Adipose tissue (tissue), 3 donors: ENCODE measurements around the gene DBH. TPM values are rescaled to one million over a fixed set of nuclear protein-coding genes. Genes with fewer than 3 reads are reported as not detected.

ENCODE experiments used
- H3K27ac ChIP-seq: one replicate; pipeline ENCODE4 v1.5.1; 2013; ENCODE audit warnings: low read depth, low read length
- WGBS, 3 donors: extraction: QIAGEN DNeasy Blood & Tissue Kit; methylation state at CpG; one replicate each; pipeline ENCODE4 v1.1.7; 2013; 5-methylcytosine and 5-hydroxymethylcytosine counted together
- polyA plus RNA-seq, 3 donors: library from polyadenylated mRNA; stranded (reverse); fragments of 200-250 nt; gene quantifications; one replicate each; pipeline ENCODE4 v1.2.3, GENCODE V29; 2013
- donor health status: healthy with polysubstance abuse.
- donor health status: Bipolar disorder and iron deficiency.
- donor health status: healthy.

Gene DBH
- polyA plus RNA-seq, 3 donors = 0.01 to 0.05 TPM; not detected in 1

DNA sequence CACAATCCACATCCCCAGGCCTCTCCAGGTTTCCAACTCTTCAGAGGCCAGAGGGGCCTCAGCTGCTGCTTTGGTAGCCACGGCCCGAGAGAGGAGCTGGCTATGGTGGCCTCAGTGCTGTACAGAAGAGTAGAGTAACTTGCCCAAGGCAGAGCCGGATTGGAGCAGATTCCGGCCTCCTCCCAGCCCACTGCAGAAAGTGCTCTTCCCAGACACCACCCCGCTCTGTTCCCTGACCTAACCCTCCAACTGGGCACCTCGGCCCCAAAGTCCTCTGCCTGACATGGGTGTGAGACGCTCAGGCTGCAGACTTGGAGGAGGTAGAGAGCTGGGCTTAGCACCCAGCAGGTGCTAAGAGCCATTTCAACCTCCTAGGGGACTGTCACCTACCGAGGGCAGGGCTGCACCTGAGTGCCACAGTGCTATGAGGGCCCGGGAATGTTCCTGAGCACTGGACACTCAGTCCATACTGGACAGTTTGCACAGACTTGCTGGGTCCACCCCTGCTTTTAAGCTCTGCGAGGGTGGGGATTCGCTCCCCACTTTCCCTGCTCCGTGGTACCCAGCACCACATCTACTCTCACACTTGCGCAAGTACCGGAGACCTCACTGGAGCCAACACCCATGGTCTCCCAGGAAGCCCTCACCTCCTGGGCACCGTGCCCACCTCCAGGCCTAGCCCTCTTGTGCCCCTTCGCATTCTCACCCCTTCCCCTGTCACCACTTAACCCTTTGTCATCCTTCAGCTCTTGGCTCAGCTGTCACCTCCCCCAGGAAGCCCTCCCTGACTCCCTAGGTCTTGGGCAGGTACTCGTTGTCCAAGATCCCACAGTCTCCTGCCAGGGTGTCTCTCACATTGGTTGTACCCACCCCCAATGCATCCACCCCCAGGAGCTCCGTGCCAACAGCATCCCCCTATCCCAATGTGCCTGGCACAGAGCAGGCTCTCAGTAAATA, 49.8 kb downstream of the DBH start:
- 80 to 92% (median 89%) methylated on average over 18 of the region's 18 CpGs for WGBS, 3 donors

DNA sequence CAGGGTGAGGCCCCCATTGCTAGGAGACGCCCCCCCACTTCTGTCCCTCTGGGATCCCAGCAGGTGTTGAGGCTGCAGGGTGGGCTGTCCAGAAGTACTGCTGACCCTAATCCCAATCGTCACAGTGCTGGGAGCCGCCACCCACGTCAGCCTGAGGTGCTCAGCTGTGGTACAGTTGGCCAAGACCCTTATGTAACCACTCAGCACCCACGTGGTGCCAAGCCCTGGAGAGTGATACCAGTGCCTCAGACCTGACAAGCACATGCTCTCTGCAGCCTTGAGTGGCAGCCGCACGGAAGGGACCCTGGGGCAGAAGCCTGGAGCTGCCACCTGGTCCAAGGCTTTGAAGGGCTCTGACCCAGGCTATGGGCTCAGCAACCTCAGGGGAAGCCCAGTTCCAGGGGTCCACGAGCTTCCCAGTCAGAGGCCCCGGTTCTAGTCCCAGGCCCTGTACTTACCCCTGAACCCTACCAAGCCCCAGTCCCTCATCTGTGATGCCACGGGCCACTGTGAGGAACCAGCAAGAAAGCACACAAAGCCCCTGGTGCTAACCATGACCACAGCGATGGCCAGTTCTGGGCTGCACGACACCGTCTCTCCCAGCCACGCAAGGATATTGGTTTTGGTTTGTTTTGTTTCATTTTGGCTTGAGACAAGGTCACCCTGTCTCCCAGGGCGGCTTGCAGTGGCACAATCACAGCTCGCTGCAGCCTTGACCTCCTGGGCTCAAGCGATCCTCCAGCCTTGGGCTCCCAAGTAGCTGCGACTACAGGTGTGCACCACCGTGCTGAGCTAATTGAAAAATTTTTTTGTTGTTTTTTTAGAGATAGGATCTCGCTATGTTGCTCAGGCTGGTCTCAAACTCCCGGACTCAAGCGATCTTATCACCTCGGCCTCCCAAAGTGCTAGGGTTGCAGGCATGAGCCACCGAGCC, 50.7 kb downstream of the DBH start:
- no peak overlapping the region for H3K27ac ChIP-seq
- 86 to 88% (median 87%) methylated on average over 24 of the region's 24 CpGs for WGBS, 3 donors

More for the DNA sequence above, 49.8 kb downstream of the DBH start:
- H3K27ac ChIP-seq = no peak overlapping the region

DNA sequence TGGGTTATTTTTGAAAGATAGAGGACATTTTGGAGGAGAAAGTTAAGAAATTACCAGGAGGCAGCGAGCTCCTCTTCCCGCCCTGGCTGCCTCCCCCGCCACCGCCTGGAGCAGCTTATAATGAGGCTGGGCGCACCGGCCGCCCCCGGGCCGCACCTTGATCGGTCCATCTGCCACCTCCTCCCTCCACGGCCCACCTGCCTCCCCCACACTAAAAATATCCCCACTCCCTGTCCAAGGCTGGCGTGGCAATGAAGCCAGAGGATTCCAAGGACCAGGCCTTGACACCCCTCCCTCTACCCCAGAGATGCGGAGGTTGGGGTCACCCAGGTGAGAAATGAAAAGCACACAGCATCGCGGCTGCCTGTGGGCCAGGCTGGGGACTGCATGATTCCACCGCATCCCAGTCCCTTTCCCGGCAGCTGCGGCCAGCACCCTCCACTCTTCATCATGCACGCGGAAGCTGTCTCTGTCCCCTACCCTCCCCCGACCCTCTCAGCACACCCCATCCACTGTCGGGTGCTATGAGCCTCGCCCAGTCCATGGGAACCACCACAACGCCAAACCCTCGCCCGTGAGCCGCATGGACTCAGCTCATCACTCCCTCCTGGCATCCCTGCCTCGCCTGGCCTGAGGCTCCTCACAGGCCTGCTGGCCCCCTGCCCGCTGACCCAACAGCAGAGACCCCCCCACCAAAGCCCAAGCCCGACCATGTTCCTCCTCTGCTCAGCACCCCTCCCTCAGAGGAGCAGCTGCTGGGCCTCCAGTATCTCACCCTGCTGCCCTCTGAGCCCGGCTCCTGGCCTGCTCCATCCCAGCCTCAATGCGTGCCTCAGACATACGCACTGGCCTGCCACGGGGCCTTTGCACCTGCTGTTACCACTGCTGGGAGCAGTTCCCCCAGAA, 51.9 kb downstream of the DBH start:
- WGBS, 3 donors = 89 to 91% (median 90%) methylated on average over 34 of the region's 34 CpGs
- no peak overlapping the region for H3K27ac ChIP-seq

DNA sequence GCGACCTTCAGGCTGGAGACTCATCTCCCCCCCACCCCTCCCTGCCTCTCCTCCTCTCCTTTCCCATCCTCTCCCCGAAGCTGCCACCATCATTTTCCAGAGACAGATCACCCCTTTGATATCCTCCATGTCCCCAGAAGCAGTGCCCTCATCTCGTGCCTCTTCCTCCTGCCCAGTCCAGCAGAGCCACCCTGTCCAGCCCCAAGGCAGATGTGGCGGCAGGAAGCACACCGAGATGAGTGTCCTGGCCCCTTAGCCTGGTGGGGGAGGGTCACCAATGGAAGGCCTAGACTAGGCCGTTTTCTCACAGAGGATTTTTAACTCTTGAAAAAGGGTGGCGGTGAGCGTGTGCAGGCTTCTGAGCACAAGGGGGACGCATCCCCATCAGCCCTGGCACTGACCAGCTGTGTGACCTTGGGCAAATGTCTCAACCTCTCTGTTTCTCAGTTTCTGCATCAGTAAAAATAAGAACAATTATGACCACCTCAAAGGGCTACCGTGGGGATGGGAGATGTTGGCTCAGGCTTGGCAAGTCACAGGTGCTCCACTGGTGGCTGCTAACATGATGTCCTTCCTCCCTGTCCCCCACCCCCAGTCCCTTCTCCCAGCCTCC, 53.1 kb downstream of the DBH start:
- WGBS, 3 donors = 84 to 90% (median 88%) methylated on average over 10 of the region's 10 CpGs
- no peak overlapping the region for H3K27ac ChIP-seq

DNA sequence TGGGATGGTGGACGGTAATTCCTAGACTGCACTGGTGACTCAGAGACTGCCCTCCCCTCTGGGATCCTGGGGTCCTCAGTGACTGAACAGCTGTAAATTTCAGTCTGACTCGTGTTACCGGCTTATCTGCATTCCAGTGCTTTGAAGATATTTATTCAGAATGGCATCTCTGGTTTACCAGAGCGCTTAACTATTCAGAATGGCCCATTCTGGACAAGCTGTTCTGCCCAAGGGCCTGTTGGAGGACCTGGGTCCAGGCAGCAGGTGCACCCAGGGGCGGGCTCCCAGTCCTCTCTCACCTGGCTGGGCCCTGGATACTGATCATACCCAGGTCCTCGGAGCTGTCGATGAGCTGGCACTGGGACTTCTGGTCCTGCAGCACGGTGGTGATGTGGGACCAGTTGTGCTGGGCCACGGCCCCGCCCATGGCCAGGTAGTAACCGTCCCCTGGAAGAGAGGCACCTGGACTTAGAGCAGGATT, 54.0 kb downstream of the DBH start:
- WGBS, 3 donors = 83 to 96% (median 95%) methylated on average over 10 to 11 of the region's 11 CpGs

DNA sequence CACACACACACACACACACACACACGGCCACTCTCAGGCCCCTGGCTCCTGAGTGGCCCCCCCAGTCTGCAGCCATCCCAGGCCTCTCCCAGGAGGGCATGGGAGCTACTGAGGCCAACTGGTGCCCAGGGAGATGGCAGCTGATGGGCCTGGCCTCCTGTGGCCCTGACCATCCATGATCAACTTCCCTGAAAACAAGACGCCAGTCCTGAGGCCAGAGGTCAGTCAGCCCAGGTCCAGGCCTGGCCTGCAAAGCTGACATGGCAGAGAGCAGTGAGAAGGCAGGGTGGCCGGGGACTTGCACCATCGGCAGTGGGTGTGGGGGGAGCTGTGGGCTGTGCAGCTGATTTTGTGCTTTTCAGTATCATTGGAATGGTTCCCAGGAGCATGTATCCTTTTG, 55.0 kb downstream of the DBH start:
- no peak overlapping the region for H3K27ac ChIP-seq

More for the DNA sequence above, 54.0 kb downstream of the DBH start:
- H3K27ac ChIP-seq = no peak overlapping the region

DNA sequence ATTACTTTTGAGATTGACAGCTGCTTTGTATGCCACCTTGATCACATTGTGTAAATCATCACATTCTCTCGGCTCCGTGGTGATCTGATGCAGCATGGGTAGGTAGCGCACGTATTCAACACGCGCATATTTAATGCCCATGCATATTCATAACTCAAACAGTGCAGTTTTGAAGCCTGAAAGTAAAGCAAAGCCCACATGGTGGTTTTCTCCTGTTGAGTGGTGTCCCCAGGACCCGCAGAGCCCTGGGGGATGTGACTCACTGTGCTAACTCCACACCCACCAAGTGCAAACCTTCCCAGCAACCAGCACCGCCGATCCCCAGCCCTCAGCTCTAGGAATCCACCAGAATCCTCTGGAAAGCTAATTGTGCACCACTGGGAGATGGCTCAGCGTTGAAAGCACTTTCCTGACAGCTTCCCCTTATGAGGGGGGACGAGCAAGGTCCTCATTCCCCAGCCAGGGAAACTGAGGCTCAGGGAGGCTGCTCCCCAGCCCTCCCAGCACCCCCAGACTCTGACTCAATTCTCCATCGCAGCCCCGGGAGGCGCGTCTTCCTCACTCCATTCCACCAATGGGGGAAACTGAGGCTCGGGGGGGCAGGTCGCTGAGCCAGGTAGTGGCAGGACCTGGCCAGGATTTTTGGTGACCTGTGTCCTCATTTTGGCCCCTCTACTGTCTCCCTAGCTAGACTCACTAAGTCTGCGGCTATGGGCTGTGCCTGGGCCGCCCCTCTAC, 55.6 kb downstream of the DBH start:
- H3K27ac ChIP-seq = no peak overlapping the region
- 86 to 92% (median 89%) methylated on average over 19 of the region's 19 CpGs for WGBS, 3 donors

More for the DNA sequence above, 55.0 kb downstream of the DBH start:
- WGBS, 3 donors = 75 to 84% (median 79%) methylated on average over 3 to 4 of the region's 4 CpGs

DNA sequence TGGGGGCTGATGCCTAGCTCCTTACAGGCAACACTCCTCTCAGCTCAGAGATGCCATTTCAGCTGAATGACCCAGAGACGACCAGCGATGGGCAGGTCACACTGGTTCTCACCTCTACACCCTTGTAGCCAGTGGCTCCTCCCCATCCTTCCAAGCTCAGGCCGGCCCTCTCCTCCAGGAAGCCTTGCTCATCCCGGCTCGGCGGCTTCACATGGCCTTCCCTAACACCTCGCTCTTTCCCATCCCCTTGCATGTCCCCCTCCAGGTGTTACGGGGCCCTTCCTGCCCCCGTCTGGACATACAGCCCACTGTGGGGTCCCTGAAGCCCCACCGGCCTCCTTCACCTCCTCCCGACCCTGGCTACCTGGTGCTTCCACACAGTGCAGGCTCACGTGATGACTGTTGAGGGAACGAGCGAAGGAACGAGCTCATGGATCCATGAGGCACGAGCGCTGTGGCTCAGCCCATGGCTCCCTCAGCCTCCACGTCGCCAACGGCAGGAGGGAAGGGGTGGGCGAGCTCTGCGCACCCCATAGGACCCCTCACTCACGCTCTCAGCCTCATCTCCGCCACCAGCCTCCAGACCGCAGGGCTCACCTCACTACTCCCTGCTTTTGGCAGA, 56.3 kb downstream of the DBH start:
- no peak overlapping the region for H3K27ac ChIP-seq
- 91 to 93% (median 93%) methylated on average over 25 of the region's 25 CpGs for WGBS, 3 donors

DNA sequence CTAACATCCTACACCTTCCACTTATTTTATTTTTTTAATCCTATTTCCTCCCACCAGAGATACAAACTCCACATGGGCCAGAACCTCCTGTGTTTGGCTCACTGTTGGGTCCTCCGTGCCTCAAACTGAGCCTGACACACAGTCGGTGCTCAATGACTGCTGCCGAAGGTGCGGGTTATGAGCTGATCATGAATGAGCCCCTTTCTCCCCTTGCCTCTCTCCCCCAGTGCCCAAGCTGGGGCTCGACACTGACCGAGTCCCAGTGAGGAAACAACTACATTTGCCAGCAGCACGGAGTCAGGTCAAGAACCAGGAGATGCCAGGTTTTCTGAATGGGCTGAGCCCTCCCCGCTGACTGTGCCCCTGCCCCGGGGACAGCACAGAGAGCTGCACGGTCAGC, 57.0 kb downstream of the DBH start:
- 91 to 97% (median 93%) methylated on average over 10 of the region's 10 CpGs for WGBS, 3 donors
- no peak overlapping the region for H3K27ac ChIP-seq

DNA sequence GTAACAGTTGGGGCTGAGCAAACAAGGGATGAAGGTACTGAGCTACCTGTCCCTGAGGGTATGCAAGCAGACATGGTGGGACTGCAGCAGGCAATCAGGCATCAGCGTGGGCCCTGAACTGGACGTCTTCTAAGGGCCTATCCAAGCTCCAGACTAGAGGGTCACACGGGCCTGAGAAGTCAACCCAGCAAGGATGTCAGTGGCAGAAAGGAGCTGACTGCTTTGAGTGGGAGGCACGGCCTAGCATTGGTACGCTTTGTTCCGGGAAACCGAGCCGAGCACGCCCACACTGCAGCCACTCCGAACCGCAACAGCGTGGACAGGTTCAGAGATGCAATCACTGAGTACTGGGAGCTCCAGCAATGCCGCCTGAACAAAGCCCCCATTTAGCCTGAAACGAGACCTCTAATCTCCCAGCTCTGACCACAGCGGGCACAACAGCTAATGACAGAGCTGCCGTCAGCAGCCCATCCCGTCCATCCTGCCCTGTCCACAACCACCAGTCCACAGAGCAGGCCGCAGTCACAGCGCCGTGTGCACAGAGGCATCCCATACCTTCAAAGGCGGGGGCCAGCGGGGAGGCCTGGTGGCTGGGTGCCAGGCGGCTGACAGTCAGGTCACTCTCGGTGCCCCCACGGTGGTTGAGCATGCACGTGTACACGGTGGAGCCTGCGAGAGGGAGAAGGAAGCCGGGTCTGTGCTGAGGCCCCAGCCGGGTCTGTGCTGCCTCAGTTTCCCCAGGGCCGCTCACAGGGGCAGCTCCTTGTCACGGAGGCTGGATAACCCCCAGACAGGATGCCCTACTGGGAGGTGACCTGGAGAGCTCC, 57.8 kb downstream of the DBH start:
- no peak overlapping the region for H3K27ac ChIP-seq
- 89 to 94% (median 92%) methylated on average over 30 to 32 of the region's 32 CpGs for WGBS, 3 donors

DNA sequence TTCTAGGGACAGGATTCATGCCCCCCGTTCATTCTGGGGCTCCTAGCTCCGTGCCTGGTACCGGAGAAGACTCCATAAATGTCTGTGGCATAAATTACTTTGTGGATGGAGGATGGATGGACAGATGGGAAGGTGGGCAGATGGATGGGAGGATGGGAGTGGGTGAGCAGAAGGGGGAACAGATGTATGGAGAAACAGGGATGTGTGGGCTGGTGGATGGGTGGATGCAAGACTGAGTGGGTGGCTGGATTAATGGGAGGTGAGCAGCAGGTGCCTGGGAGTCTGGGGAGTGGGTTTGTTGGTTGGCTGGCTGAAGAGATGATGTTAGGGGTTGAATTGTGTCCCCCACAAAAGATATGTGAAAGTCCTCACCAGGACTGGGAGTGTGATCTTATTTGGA, 58.5 kb downstream of the DBH start:
- no peak overlapping the region for H3K27ac ChIP-seq
- WGBS, 3 donors = 65 to 95% (median 83%) methylated on average over 3 of the region's 3 CpGs

DNA sequence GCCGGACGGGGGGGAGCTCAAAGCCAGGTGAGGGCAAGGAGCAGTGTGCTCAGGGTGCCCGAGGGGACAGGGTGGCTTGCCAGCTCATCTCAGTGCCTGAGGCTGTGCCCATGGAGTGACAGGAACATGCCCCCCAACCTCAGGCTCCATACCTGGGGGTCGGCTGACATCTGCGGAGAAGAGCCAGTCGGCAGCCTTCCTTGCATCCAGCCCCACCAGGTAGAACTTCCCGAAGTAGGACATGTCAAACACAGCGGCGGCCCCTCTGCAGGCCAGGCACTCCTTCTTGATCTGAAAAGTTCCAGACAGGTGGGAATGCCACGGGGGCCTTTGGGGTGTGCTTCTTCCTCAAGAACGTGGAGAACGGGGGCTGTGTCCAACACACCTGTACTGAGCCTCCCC, 59.9 kb downstream of the DBH start:
- no peak overlapping the region for H3K27ac ChIP-seq
- 85 to 92% (median 89%) methylated on average over 12 of the region's 12 CpGs for WGBS, 3 donors

DNA sequence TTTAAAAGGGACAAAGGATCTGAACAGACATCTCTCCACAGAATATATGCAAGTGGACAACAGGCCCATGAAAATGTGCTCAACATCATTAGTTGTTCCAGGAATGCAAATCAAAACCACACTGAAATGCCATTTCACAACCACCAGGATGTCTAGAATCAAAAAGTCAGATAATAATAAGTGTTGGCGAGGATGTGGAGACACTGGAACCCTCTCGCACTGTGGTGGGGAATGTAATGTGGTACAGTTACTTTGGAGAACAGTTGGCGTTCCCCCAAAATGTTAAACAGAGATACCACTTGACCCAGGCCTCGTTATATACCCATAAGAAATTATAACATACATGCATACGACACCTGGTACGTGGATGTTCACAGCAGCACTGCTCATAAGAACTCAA, 63.4 kb downstream of the DBH start:
- no peak overlapping the region for H3K27ac ChIP-seq
- 96 to 97% (median 97%) methylated on average over 6 of the region's 6 CpGs for WGBS, 3 donors

DNA sequence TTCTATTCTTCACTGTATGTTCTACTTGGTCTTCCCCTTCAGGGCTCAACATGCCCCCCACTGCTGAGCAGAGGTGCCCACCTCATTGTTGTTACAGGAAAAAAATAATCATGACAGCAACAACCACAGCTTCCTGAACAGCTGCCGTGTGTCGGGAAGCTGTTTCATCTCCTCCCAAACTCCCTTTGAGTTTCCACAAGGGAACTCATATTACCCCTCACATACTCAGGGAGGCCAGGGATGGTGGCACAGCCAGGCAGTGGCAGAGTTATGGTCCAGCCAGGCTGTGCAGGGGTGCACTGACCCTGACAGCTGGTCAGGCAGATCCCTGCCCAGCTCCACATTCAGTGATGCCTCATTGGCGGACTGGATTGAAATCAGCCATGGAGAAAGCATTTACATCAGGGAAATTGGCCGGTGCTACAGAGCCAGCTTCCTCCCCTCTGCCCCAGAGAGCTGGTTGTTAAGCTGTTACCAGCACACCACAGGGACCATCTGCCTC, 64.7 kb downstream of the DBH start:
- 39 to 82% (median 44%) methylated on average over 4 of the region's 4 CpGs for WGBS, 3 donors
- H3K27ac ChIP-seq = no peak overlapping the region

DNA sequence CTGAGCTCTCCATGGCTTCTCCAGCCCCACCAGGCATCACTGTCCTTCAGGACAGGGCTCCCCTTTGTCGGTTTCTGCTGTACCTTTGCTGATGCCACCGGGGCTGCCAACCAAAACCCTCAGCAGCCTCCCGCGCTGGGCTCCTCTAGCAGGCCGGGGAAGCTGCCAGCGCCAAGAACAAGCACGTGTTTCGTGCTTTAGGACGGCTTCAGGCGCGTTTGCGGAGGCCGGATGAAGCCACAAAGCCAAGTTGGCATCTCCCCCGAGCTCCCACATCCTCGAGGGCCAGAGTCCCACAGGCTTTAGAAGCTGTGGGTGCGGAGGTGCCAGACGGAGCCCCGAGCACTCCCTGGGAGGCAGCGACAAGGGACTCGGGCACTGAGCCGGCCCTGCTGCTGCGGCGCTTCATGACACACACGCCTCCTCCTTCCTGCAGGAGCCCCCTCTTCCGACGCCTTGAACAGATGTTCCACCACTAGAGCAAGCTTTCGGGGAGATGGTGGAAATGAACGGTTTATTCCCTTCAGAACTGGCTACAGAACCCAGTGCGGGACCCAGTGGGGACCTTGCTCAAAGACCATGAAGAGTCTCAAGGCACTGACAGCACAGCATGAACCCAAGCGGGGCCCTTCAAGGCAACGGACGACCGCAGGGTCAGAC, 65.3 kb downstream of the DBH start:
- 70 to 79% (median 79%) methylated on average over 33 of the region's 33 CpGs for WGBS, 3 donors
- no peak overlapping the region for H3K27ac ChIP-seq
